GM18873 (cell line): ENCODE measurements around the gene FBXL19.
"Not testable (repeated sequence)": the region's sequence is repeated elsewhere in the genome, so short reads cannot be mapped to it uniquely, and the experiment has no call there.

Source experiments
- ATAC-seq: cut with Tn5 transposase; IDR thresholded peaks from one replicate; pipeline ENCODE4 v1.9.1; 2021; ENCODE audit warnings: mild to moderate bottlenecking, moderate library complexity, moderate number of reproducible peaks; ENCODE audit not compliant: unreplicated experiment, low FRiP score

FBXL19 gene

DNA sequence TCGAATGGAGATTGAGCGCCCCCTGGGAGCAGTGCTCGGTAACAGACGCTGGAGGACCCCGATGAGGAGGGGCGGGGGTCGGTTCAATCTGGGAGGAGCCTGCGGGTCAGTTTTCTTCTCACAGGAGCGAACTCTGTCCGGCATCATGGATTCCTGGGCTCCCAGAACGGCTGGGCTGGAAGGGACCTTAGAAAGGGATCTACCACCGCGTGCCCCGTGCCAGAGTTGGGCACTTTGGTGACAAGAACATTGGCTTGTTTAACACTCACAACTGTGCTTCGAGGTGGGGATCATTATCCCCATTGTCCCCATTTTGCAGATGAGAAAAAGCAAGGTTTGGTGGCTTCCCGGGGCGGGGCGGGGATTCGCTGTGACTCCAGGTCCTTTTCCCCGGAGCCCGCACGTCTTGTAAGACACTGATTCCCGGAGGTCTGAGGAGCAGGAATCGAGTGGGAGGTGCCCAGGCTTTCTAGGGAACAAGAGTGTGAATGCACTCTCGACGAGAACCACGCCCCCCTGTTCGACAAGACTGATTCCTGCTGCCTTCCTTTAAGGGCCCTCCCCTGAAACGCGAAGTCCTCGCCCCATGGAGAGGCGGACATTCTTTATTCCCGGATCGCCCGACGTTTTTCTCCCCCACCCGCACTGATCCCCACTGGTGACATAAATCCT lies 1.5 kb upstream of the FBXL19 start:
- ATAC-seq, result no peak

DNA sequence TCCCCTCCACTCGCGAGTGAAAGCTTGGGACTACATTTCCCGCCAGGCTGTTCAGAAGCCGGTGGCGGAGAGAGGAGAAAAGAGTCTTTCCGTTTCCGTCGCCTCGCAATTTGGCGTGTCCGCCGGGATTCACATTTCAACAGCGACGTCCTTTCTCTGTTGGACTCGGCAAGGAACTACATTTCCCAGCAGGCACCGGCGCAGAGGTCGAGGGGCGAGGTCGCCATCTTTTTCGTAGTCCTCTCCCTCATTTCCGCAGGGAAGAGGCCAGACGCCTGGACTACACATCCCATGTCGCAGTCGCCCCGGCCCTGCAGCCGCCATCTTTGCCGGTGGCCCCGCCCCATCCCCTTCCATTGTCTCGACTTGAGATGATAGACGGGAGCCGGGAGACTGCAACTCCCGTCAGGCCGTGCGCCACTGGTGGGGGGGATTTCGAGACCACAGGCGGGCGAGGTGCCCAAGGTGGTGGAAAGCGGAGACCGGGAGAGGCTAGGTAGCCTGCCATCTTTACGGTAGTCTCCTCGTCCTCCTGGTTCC lies 882 bp upstream of the FBXL19 start:
- peak; percentile 67 for ATAC-seq

DNA sequence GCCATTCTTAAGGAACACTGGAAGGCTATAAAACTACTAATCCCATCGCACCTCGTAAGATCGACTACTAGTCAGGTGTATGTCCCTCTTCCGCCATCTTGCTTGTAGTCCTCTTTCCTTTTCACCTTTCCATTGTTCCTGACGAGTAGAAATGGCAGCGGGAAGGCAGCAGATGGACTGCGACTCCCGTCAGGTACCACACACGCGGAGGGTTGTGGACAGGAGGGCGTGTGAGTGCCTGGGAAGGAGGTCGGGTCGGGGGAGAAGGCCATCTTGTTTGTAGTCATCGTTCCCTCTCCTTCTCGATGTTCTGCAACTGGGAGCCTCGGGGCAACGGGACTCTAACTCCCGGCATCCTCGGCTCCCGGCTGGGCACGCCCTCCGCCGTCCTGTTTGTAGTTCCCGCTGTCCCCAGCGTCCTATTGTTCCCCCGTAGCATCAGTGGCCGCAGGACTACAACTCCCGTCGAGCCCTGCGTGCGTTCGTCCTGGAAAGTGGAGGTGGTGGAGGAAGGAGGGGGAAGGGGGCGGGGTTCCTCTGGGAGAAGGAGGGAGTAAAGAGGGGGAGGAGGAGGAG lies 324 bp upstream of the FBXL19 start:
- peak; percentile 55 for ATAC-seq

DNA sequence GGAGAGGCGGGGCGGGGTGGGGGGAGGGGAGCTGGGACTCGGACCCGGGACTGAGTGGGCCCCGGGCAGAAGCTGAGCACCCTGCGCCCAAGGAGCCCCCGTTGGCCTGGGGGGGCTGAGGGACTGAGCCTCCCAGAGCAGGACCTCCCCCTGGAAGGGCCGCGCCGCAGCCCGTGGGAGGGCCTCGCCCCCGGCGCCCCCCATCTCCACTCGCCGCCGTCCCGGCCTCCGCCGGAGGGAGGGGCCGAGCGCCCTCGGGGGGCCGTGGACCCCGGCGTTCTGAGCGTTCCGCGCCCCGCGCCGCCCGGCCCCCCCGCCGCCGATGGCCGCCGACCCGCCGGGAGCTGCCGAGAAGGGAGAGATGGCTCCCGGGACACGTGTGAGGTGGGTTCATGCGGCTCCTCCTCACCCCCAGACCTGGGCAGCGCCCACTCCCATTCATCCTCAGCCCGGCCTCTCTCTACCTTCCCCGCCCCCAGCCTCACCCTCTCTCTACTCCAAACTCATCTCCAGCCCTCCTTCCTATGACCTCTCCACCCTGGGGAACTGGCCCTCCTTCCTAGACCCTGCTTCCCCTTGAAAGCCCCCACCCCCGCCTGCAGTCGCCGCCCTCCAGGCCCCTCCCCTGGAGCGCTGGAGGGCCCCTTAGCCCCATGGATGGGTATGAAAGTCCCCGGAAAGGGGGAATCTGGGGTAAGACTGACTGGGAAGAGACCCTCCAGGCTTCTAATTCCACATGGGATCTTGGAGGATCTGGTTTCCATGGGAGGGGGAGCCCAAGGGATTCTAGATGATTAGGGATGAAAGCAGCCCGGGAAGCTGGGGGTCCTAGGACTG lies 922 bp downstream of the FBXL19 start:
- ATAC-seq, result no peak

DNA sequence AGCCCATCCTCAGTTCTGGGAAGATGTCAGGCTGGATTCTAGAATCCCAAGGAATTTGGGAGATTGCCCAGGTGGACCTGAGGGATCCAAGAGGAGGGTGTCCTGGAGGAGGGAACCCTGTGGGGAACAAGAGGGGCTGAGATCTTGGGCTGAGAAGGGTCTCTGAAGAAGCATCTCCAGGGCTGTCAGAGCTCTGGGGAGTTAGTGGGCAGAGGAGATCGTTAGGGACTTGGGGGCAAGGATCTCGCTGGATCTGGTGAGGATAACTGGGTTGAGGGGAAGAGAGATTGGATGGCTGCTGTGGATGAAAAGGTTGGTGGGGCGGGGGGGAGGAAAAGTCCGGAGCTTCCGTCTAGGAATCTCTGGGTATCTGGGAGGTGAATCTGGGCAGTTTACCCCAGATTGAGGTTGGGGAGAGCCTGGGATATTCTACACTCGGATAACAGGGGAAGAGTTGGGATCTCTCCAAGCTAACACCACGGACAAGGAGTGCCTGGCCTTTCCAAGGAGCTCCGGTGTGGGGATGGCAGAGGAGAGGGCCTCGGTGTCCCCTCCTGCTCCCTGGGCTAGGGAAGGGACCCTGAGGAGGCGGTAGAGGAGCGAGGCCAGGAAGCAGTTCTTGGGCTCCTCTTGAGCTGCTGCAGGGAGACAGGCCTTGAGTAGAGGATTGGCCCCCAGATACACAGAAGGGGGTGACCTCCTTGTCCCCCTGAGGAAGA lies 1.7 kb downstream of the FBXL19 start:
- no peak for ATAC-seq

GRCh38 chr16:30925632-30925987 lies 2.2 kb downstream of the FBXL19 start:
- ATAC-seq, result no peak

- ATAC-seq, result no peak
Observed at GRCh38 chr16:30925995-30926811, 2.8 kb downstream of the FBXL19 start.

DNA sequence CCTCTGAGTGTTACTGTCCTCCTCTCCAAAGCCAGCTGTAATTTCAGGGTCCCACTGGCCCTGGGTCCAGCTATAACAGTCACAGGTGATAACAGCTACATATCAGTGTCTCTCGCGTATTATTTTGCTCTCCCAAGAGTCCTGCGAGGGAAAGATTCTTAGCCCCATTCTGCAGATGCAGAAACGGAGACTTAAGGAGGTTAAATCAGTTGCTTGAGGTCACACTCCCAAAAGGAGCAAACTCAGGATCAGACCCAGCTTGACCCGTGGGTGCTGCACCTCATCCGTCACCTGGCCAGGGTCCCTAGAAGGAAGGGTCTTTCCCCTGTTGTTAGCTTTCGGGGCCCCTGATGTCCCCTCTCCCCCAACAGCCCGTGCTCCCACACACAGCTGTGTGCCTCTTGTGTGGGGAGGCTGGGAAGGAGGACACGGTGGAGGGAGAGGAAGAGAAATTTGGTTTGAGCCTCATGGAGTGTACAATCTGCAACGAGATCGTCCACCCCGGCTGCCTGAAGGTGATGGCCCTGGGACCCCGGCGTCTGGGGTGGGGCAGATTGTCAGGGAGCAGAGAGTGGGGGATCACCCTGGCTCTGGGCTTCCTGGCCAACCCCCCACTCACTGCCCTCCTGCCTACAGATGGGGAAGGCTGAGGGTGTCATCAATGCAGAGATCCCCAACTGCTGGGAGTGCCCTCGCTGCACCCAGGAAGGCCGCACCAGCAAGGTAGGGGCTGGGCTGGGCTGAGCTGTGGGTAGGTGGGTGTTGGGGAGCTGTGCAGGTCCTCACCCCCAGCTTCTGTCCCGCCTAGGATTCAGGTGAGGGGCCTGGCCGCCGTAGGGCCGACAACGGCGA lies 3.8 kb downstream of the FBXL19 start:
- ATAC-seq, result no peak

DNA sequence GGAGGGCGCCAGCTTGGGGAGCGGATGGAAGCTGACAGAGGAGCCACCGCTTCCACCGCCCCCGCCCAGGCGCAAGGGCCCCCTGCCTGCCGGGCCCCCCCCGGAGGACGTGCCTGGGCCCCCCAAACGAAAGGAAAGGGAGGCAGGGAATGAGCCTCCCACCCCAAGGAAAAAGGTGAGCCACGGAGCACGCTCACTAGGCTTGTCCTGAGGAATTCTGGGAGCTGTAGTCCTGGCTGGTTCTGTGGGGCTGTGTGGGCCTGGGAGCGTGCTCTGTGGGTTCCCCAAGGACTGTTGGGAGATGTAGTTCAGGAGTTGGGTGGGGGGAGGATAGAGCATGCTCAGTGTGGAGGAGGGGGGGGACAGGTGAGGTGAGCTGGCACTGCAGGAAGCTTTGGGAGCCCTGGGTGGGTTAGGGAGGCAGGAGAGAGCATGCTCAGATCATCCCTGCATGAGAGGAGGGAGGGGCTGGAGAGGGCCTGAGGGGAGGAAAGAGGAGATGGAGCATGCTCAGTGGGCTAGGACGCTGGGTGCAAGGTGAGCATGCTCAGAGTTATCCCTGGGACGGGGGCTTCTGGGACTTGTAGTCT lies 4.5 kb downstream of the FBXL19 start:
- ATAC-seq, result no peak

- no peak for ATAC-seq
Observed at GRCh38 chr16:30928390-30928789, 5.0 kb downstream of the FBXL19 start.

GRCh38 chr16:30929167-30929566 lies 5.8 kb downstream of the FBXL19 start:
- ATAC-seq, result no peak

DNA sequence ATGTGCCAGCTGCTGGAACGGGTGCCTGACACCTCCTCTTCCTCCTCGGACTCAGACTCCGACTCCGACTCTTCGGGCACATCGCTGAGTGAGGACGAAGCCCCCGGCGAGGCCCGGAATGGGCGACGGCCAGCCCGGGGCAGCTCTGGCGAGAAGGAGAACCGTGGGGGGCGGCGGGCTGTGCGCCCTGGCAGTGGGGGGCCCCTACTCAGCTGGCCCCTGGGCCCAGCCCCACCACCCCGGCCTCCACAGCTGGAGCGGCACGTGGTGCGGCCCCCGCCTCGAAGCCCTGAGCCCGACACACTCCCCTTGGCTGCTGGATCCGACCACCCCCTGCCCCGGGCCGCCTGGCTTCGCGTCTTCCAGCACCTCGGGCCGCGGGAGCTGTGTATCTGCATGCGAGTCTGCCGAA lies 6.8 kb downstream of the FBXL19 start:
- ATAC-seq, result no peak

DNA sequence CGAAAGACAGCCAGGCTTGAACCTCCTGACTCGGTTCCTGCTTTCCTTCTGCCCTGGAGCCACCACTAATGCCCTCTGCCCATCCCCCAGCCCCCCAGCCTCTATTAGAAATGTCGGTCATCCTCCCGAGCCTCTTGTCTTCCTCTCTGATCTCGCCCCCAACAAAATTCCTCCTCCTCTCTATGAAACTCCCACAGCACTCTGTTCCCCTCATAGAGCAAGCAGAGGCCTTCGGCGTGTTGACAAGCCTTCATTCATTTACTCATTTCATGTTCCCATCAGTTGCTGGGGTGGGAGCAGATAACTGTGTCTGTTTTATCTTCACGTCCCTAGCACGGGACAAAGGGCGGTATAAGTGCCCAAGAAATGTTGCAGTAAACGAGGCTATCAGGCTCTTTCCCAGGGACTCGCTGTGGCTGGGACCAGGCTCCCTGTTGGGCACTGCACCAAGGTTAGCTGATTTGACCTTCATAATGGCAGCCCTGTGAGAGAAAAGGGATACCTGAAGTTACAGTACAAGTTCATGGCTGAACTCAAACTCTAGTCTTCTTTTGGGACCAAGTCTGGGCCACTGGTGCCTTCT lies 7.8 kb downstream of the FBXL19 start:
- no peak for ATAC-seq

DNA sequence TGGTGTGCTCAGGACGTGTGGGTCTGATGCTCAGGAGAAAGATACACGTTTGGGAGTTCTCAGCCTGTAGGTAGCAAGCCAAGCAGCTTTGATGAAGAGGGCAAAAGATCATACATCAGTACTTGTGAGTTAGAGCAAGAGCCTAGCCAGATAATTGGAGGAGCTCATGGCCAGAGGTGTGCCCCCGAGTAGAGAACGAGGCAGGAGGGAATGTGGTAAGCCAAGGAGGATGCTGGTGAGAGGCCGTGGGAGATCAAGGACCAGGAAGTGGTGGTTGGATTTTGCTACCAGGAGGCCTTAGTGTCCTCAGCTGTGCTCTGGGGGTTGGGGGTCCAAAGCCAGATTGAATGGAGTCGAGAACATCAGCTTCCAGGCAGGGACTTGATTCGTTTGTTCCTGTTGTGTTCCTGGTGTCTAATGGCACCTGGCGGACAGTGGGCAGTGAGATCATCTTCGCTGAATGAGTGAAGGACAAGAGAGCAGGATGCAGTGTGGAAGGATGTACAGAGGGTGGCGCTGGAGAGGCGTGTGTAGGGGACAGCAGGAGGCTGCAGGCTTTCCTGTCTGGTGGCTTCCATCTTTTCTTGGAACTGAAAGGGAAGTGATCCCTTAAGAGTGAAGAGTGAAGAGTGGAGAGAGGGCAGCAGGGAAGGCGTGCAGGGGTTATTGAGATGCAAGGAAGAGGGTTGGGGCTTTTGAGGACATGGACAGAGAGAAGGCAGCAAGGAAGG lies 11.6 kb downstream of the FBXL19 start:
- no peak for ATAC-seq

GRCh38 chr16:30937692-30938091 lies 14.3 kb downstream of the FBXL19 start:
- ATAC-seq, result no peak

GRCh38 chr16:30939571-30939970 lies 16.2 kb downstream of the FBXL19 start:
- ATAC-seq, result not testable (repeated sequence)

- peak; percentile 74 for ATAC-seq
Observed at GRCh38 chr16:30941600-30942425, 18.4 kb downstream of the FBXL19 start.
